MG63 (cell line): Measurements from ENCODE around the gene TACC3. TPM values are rescaled to one million over a fixed set of nuclear protein-coding genes. Genes with fewer than 3 reads are reported as not detected.

Experiments
- DNase-seq: peaks from one replicate; pipeline ENCODE4 v3.0.0-alpha.2; 2020
- H3K27me3 ChIP-seq: fragments of 250-450 bp; sonication (Bioruptor Pico); 2 replicates; pipeline ENCODE4 v1.5.1; 2020; ENCODE audit warnings: mild to moderate bottlenecking, moderate library complexity
- H3K36me3 ChIP-seq: fragments of 250-450 bp; sonication (Bioruptor Pico); 2 replicates; pipeline ENCODE4 v1.5.1; 2020; ENCODE audit warnings: mild to moderate bottlenecking, moderate library complexity
- H3K4me3 ChIP-seq: fragments of 250-450 bp; sonication (Bioruptor Pico); 2 replicates; pipeline ENCODE4 v1.5.1; 2020; ENCODE audit warnings: mild to moderate bottlenecking, moderate library complexity
- H3K9me3 ChIP-seq: fragments of 250-450 bp; sonication (Bioruptor Pico); 2 replicates; pipeline ENCODE4 v1.5.1; 2020; ENCODE audit warnings: mild to moderate bottlenecking, moderate library complexity
- total RNA-seq: library from RNA; depleted of rRNA; stranded (reverse); fragments of >200 nt; shearing (Covaris generic); gene quantifications from 2 replicates; pipeline ENCODE4 v1.2.3, GENCODE V29; 2014; ENCODE audit warnings: low replicate concordance

The TACC3 gene
- total RNA-seq, 1 experiment from 2014 or later = 67.1 TPM

- DNase-seq = no peak
- Histone ChIP-seq H3K36me3 (no peaks in the 10 kb centered on the region), H3K27me3 (no peaks in the 10 kb centered on the region), H3K4me3 (no peak overlapping the region), H3K9me3 (no peaks in the 10 kb centered on the region)
These were observed 63.7 kb downstream of the TACC3 start for GRCh38 chr4:1784789-1785591.

GRCh38 chr4:1785592-1785991 lies 64.3 kb downstream of the TACC3 start:
- H3K27me3 ChIP-seq = no peaks in the 10 kb centered on the region
- no peak overlapping the region for H3K4me3 ChIP-seq
- DNase-seq = no peak
- no peaks in the 10 kb centered on the region for H3K36me3 ChIP-seq
- no peaks in the 10 kb centered on the region for H3K9me3 ChIP-seq

DNA sequence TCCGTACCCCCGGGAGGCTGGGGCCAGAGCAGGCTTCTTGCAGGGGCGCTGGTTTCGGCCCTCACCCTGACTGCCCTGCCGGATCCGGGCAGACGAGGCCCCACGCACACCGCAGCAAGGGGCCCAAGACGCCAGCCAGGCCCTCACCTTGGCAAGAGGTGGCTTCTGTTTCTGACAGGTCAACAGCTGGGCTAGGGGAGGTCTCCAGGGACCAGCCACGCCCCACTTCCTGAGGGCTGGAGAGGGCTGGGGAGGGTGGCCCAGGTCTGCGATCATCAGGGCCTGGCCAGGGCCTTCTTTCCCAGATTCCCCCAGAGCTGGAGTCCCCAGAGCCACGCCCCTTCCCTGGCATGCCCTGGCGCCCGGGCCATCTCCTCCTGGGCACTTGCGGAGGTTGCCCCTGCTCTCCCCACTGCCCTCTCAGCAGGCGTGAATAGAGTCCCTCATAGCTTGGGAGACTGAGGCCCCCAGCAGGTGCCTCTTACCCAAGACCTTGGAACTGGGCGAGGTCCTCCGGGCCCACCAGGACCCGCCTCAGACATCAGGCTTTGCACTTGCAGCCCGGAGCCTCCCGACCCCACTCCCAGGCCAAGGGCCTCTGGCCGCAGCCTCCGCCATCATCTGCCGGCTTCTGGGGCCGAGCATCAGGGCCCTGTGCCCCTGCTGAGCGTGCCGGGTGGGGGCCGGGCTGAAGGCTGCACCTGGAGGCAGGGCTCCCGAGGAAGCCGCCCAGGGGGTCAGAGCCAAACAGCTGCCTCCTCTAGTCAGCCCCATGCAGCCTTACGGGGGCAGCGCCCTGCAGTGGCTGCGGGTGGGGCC lies 65.4 kb downstream of the TACC3 start:
- DNase-seq = no peak
- no peaks in the 10 kb centered on the region for H3K36me3 ChIP-seq
- H3K27me3 ChIP-seq = no peaks in the 10 kb centered on the region
- no peak overlapping the region for H3K4me3 ChIP-seq
- no peaks in the 10 kb centered on the region for H3K9me3 ChIP-seq

GRCh38 chr4:1787411-1788077 lies 66.2 kb downstream of the TACC3 start:
- no peaks in the 10 kb centered on the region for H3K36me3 ChIP-seq
- DNase-seq = no peak
- no peak overlapping the region for H3K4me3 ChIP-seq
- H3K9me3 ChIP-seq = no peaks in the 10 kb centered on the region
- H3K27me3 ChIP-seq = no peaks in the 10 kb centered on the region

DNA sequence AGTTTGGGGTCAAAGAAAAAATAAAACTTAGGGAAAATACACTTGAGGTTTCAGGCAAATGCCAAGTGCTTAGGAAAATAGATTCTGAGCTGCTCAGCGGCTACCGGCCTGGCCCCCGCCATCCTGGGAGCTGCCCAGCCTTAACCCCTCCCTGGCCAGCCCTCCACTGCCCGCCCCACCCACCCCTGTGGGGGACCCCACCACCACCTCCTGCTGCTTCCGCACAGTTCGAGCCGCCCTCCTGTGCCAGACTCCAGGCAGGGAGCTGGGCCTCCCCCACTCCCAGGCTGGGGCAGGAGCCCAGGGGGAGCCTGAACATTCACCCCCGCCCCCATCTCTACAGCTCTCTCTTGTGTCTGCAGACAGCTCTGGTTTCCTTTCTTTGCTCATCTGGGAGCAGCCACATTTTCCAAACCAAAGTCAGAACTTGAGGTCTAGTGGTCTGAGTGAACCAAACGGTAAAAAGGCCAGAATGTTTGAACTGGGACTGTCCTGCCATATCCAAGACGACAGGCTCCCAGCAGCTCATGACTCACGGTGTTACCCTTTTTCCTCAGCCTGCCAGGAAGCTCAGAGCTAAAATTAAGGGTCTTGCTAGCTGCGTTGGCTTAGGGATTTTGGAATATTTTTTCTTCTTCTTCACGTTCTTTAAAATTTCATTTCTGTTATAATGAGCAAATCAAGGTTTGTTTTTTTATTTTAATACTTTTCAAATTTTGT lies 67.1 kb downstream of the TACC3 start:
- DNase-seq = no peak
- no peaks in the 10 kb centered on the region for H3K9me3 ChIP-seq
- no peaks in the 10 kb centered on the region for H3K27me3 ChIP-seq
- no peaks in the 10 kb centered on the region for H3K36me3 ChIP-seq
- no peak overlapping the region for H3K4me3 ChIP-seq

DNA sequence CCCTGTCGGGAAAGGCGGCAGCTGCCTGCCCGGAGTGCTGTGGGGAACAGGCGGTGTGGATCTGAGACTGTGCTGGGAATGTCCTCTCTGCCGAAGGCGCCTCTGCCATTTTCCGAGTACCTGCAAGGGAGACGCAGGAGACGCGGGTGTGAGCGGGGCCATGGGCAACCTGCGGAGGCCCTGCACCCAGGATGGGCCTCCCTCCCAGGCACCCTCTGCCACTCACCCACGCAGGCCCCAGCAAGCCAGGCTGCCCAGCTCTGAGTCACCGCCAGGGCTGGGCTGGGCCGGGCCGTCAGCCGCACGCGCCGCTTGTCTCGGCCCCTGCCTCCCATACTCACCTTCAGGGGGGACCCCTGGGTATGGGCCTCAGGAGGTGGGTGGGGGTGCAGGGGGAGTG lies 68.2 kb downstream of the TACC3 start:
- DNase-seq = no peak
- H3K36me3 ChIP-seq = no peaks in the 10 kb centered on the region
- peaks cover 7% of the 10 kb centered on the region; the same call in 1 of the 2 replicates for H3K27me3 ChIP-seq
- no peak overlapping the region for H3K4me3 ChIP-seq
- H3K9me3 ChIP-seq = no peaks in the 10 kb centered on the region

- no peaks in the 10 kb centered on the region for H3K9me3 ChIP-seq
- no peak for DNase-seq
- H3K36me3 ChIP-seq = no peaks in the 10 kb centered on the region
- peaks cover 7% of the 10 kb centered on the region; the same call in 1 of the 2 replicates for H3K27me3 ChIP-seq
- no peak overlapping the region for H3K4me3 ChIP-seq
These were observed 68.7 kb downstream of the TACC3 start for GRCh38 chr4:1790005-1790404.

DNA sequence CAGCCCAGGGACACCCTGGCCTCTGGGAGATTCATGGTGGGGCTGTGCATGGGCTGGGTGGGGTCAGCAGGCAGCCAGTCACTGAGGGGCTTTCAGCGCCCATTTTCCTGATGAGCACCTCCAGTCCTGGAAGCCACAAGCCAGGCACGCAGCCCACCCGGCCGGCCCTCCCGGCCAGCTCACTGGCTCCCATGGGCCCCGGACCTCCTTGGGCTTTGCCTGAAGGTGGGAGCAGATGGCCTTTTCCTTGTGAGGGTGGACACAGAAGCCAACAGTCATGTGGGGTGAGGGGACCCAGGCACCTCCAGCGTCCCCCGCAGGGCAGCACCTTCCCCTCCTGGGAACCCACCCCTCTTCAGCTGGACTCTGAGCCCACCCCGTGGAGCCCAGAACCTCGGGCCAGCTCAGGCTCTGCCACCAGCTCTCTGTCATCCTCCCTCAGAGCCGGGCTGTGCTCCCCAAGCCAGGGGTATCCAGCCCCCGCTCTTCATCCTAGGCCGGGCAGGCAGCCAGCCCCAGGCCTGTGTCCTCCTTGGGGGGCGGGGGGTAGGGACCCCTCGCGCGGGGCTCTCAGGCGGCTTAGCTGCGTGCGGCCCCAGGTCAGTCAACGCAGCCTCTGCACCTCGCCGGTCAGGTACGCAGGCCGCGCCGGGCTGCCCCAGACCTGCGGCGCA lies 71.0 kb downstream of the TACC3 start:
- no peaks in the 10 kb centered on the region for H3K9me3 ChIP-seq
- no peak for DNase-seq
- H3K27me3 ChIP-seq = peaks cover 12% of the 10 kb centered on the region; the same call in 1 of the 2 replicates
- H3K36me3 ChIP-seq = no peaks in the 10 kb centered on the region
- no peak overlapping the region for H3K4me3 ChIP-seq

GRCh38 chr4:1792832-1793495 lies 71.6 kb downstream of the TACC3 start, which contains the start of gene FGFR3:
TSS of gene FGFR3 (plus strand) at chr4:1793293. CDS start at chr4:1793935, 642 bp downstream.
- DNase-seq = peak; percentile 13
- Histone ChIP-seq H3K36me3 (no peaks in the 10 kb centered on the region), H3K9me3 (no peaks in the 10 kb centered on the region), H3K4me3 (no peak within 1 kb of the TSS; the same call in 1 of the 2 replicates), H3K27me3 (peaks cover 12% of the 10 kb centered on the region; the same call in 1 of the 2 replicates)

- no peaks in the 10 kb centered on the region for H3K9me3 ChIP-seq
- DNase-seq = no peak
- H3K27me3 ChIP-seq = peaks cover 12% of the 10 kb centered on the region; the same call in 1 of the 2 replicates
- H3K4me3 ChIP-seq = no peak overlapping the region; the same call in 1 of the 2 replicates
- no peaks in the 10 kb centered on the region for H3K36me3 ChIP-seq
These were observed 72.1 kb downstream of the TACC3 start for GRCh38 chr4:1793496-1793840.

- no peak for DNase-seq
- H3K27me3 ChIP-seq = peaks cover 12% of the 10 kb centered on the region; the same call in 1 of the 2 replicates
- H3K4me3 ChIP-seq = no peak overlapping the region
- no peaks in the 10 kb centered on the region for H3K9me3 ChIP-seq
- H3K36me3 ChIP-seq = no peaks in the 10 kb centered on the region
These were observed 72.9 kb downstream of the TACC3 start for GRCh38 chr4:1793940-1794808.
